GM12878 (cell line): ENCODE data around the gene FBXW9. TPM values are rescaled to one million over a fixed set of nuclear protein-coding genes. Genes with fewer than 3 reads are reported as not detected.
A peak's percentile ranks its signal among the peaks of the same experiment; 100 is the strongest.

Source experiments
- ATAC-seq: fragments of 200-7000 bp; cut with Tn5 transposase; 3 replicates; pipeline ENCODE4 v1.9.1; 2020; ENCODE audit warnings: mild to moderate bottlenecking, moderate library complexity
- BruUV-seq: library from RNA; stranded (reverse); fragments of 400-500 nt; replicated peaks from 2 replicates; lab custom pipeline; 2021; lab: Mats Ljungman, UMichigan
- CTCF ChIA-PET: fragments of 300-600 bp; sonication (Branson Sonifier 250); formaldehyde crosslinking; extraction: SDS; loops from one replicate; lab custom pipeline; 2021; ENCODE audit warnings: inconsistent platforms; lab: Yijun Ruan, JAX
- POLR2A ChIA-PET: fragments of 350-600 bp; formaldehyde crosslinking; extraction: SDS; loops from one replicate; lab custom pipeline; 2021; ENCODE audit warnings: inconsistent platforms; lab: Charles Lee
- RAD21 ChIA-PET: fragments of 300-600 bp; sonication (Branson Sonifier 250); formaldehyde crosslinking; loops from one replicate; lab custom pipeline; 2023; ENCODE audit warnings: antibody characterized with exemption; ENCODE audit not compliant: unreplicated experiment; lab: Charles Lee
- SMC1A ChIA-PET: fragments of 300-600 bp; sonication (Branson Sonifier 250); formaldehyde crosslinking; loops from one replicate; lab custom pipeline; 2023; ENCODE audit not compliant: unreplicated experiment, uncharacterized antibody; lab: Charles Lee
- DNase-seq: peaks from one replicate; pipeline ENCODE4 v3.0.0-alpha.2; 2011; ENCODE audit warnings: low read depth, low spot score
- FAIRE-seq: peaks from 3 replicates; lab custom pipeline; 2011; peaks lifted over from hg19 to GRCh38; lab: Jason Lieb, UNC
- H2AFZ ChIP-seq: 2 replicates; pipeline ENCODE4 v1.6.0; 2011; ENCODE audit warnings: low read depth, low read length, control low read depth; ENCODE audit not compliant: control insufficient read depth
- H3K27ac ChIP-seq: 2 replicates; pipeline ENCODE4 v1.5.1; 2011; ENCODE audit warnings: control low read depth; ENCODE audit not compliant: control insufficient read depth, insufficient read depth
- H3K27me3 ChIP-seq, 2 experiments: replicated peaks in 1 of 2; 2 replicates each; pipeline versions ENCODE4 v1.6.0 to v1.6.1; 2011; ENCODE audit warnings: low read length in 1 of 2; ENCODE audit not compliant: control insufficient read depth in 2 of 2, insufficient read depth in 2 of 2
- H3K36me3 ChIP-seq, 2 experiments: 2 replicates each; pipeline ENCODE4 v1.5.1; 2011; ENCODE audit warnings: low read length in 1 of 2; ENCODE audit not compliant: control insufficient read depth in 2 of 2, insufficient read depth in 2 of 2
- H3K4me1 ChIP-seq: 2 replicates; pipeline ENCODE4 v1.6.1; 2011; ENCODE audit warnings: mild to moderate bottlenecking, low read length, moderate library complexity, mixed read lengths; ENCODE audit not compliant: control insufficient read depth, insufficient read depth
- H3K4me2 ChIP-seq: 2 replicates; pipeline ENCODE4 v1.6.0; 2011; ENCODE audit warnings: control low read depth; ENCODE audit not compliant: control insufficient read depth, insufficient read depth
- H3K4me3 ChIP-seq: fragments of 200-600 bp; sonication (generic); 2 replicates; pipeline ENCODE4 v1.5.1; 2016
- H3K79me2 ChIP-seq: 2 replicates; pipeline ENCODE4 v1.6.0; 2011; ENCODE audit warnings: low read length; ENCODE audit not compliant: control insufficient read depth, insufficient read depth
- H3K9ac ChIP-seq: 2 replicates; pipeline ENCODE4 v1.8.0; 2011; ENCODE audit warnings: low read length, control low read depth, mixed read lengths; ENCODE audit not compliant: control insufficient read depth, insufficient read depth
- H3K9me3 ChIP-seq: replicated peaks from 3 replicates; pipeline ENCODE4 v1.5.1; 2011; ENCODE audit warnings: mild to moderate bottlenecking, low read length; ENCODE audit not compliant: control insufficient read depth, insufficient read depth
- H4K20me1 ChIP-seq: 2 replicates; pipeline ENCODE4 v1.6.0; 2011; ENCODE audit not compliant: control insufficient read depth, insufficient read depth
- BACH1 ChIP-seq: fragments of 450-650 bp; IDR thresholded peaks from 2 replicates; pipeline ENCODE4 v1.6.1; 2017; ENCODE audit warnings: mild to moderate bottlenecking, borderline replicate concordance
- BHLHE40 ChIP-seq, 2 experiments: fragments of 450-650 bp in 1 of 2; IDR thresholded peaks; 2 replicates each; pipeline ENCODE4 v1.6.1; 2011 to 2017; ENCODE audit warnings: low read depth in 2 of 2, borderline replicate concordance in 1 of 2, improper control_type of control experiment in 1 of 2, low read length in 1 of 2, mild to moderate bottlenecking in 1 of 2
- DPF2 ChIP-seq: fragments of 450-650 bp; IDR thresholded peaks from 2 replicates; pipeline ENCODE4 v1.6.1; 2017; ENCODE audit warnings: mild to moderate bottlenecking
- NKRF ChIP-seq: fragments of 450-650 bp; conservative IDR thresholded peaks from 2 replicates; pipeline ENCODE4 v1.6.1; 2017; ENCODE audit warnings: mild to moderate bottlenecking, moderate library complexity
- NR2F1 ChIP-seq: fragments of 450-650 bp; conservative IDR thresholded peaks from 2 replicates; pipeline ENCODE4 v1.6.1; 2017; ENCODE audit warnings: mild to moderate bottlenecking
- PAX5 ChIP-seq: IDR thresholded peaks from 2 replicates; pipeline ENCODE4 v1.6.1; 2011; ENCODE audit warnings: low read depth, low read length, borderline replicate concordance
- RBBP5 ChIP-seq: fragments of 200-600 bp; sonication (generic); conservative IDR thresholded peaks from 2 replicates; pipeline ENCODE4 v1.6.1; 2016
- ZNF274 ChIP-seq: IDR thresholded peaks from one replicate; pipeline ENCODE4 v1.8.0; 2011; ENCODE audit not compliant: insufficient read length, insufficient read depth
- WGBS: methylation state at CpG from one replicate; pipeline ENCODE4 v1.1.6; 2016; ENCODE audit warnings: low lambda C conversion rate; ENCODE audit not compliant: insufficient replicate concordance, insufficient coverage; ENCODE audit errors: missing lambda C conversion rate; 5-methylcytosine and 5-hydroxymethylcytosine counted together
- in situ Hi-C: fragments of 300-500 bp; cut with MboI; formaldehyde crosslinking; loops from 9 replicates; pipeline ENCODE4 v1.14.3; 2018; ENCODE audit warnings: mixed read lengths
- intact Hi-C: fragments of 100-400 bp; cut with micrococcal nuclease; formaldehyde crosslinking; loops from one replicate; pipeline ENCODE4 v1.14.2; 2022; ENCODE audit not compliant: unreplicated experiment
- polyA plus RNA-seq, 11 experiments: library from polyadenylated mRNA; depleted of rRNA in 4 of 11; unstranded in 6 of 11; stranded (reverse) in 5 of 11; fragments of >200 nt; fragmentation: Nextera tagmentation in 4 of 11; fragmentation: Illumina TruSeq in 1 of 11; extraction: Ambion mirVana in 4 of 11; extraction: Trizol in 1 of 11; gene quantifications; 1 replicate in 1 of 11; 2 replicates in 10 of 11; pipeline versions ENCODE4 v1.2.1 to v1.2.3, GENCODE V29; 2011 to 2016; ENCODE audit warnings: inconsistent platforms in 2 of 11, missing spikeins in 2 of 11, low read depth in 1 of 11
- total RNA-seq, 4 experiments: library from RNA; depleted of rRNA in 3 of 4; stranded (reverse); fragments of >200 nt in 3 of 4; fragmentation: Illumina TruSeq in 1 of 4; extraction: Trizol in 1 of 4; gene quantifications; 2 replicates each; pipeline versions ENCODE4 v1.2.1 to v1.2.3, GENCODE V29; 2013 to 2021

The FBXW9 gene
- total and polyA plus RNA-seq, 10 of the 15 experiments (the other 5 are each of a cell fraction or from before 2014, with no cell fraction given) = 0.21 to 14.8 (median 7.3) TPM

- BruUV-seq = no TSS peak
- ChIA-PET POLR2A (interaction anchor here (1.0 to 6.8 kb wide), 3 partner anchors 12 to 78 kb away, joined by 3 to 58 read pairs (median 26); partner anchors contain the start of genes GET3 and TRIR), CTCF (interaction anchor here (0.6 to 5.4 kb wide), 6 partner anchors 12 to 425 kb away, joined by 3 to 30 read pairs (median 3); partner anchors contain the start of genes GET3 and TRIR), SMC1A (interaction anchor here (0.6 to 5.1 kb wide), 4 partner anchors 12 to 37 kb away, joined by 3 to 28 read pairs (median 4); partner anchors contain the start of genes GET3 and TRIR), RAD21 (interaction anchor here (1.1 to 3.3 kb wide), 3 partner anchors 13 to 40 kb away, joined by 3 to 31 read pairs (median 5); partner anchors contain the start of genes DHPS and TRIR)
- FAIRE-seq (no peak), DNase-seq (no peak), ATAC-seq (peak; percentile 8)
- Histone ChIP-seq H2AFZ (no peak overlapping the region), H3K4me1 (peaks cover 8% of the 10 kb centered on the region; the same call in 1 of the 2 replicates), H4K20me1 (no peaks in the 10 kb centered on the region; the same call in 1 of the 2 replicates), H3K27ac (peak overlapping the region; percentile 81), H3K4me3 (peak overlapping the region; percentile 98), H3K9ac (peak overlapping the region; percentile 81), H3K27me3 (no peaks in the 10 kb centered on the region), H3K9me3 (no peaks in the 10 kb centered on the region), H3K79me2 (peaks cover 54% of the 10 kb centered on the region), H3K4me2 (peak overlapping the region; percentile 56), H3K36me3 (peaks cover 10 to 12% of the 10 kb centered on the region in 2 experiments)
- intact Hi-C loops = no loop called here
- in situ Hi-C loops = no loop called here
- TF ChIP-seq ZNF274 (no peak), PAX5 (no peak), RBBP5 (no peak), DPF2 (peak; percentile 34; the same call in 1 of the 2 replicates), NKRF (peak; percentile 40; the same call in 1 of the 2 replicates), BHLHE40 (IDR thresholded peaks at IDR 0.05; ENCODE audit: borderline replicate concordance in 1 of 2, low read depth in 2 of 2, low read length in 1 of 2) (0 out of 4 replicates have a peak, but pooled peaks of 1 of the 2 experiments have one; percentile 6), BACH1 (peak; percentile 60; the same call in 1 of the 2 replicates), NR2F1 (peak; percentile 20; the same call in 1 of the 2 replicates)
- 2% methylated on average over 46 of the region's 59 CpGs for WGBS
These were observed 24.6 kb upstream of the FBXW9 start for GRCh38 chr19:12720851-12721655.
